ENCODE results near the gene EXOC6. TPM values are rescaled to one million over a fixed set of nuclear protein-coding genes. Genes with fewer than 3 reads are reported as not detected.
A peak's percentile ranks its signal among the peaks of the same experiment; 100 is the strongest.

Gene EXOC6
- total and polyA plus RNA-seq, 4 experiments from 2014 or later = 4.3 to 11.4 (median 10.9) TPM

- Mint-ChIP-seq H3K27ac (no peak overlapping the region), H3K9me3 (no peaks in the 10 kb centered on the region), H3K27me3 (no peaks in the 10 kb centered on the region), H3K4me1 (peaks cover 11 to 24% (median 13%) of the 10 kb centered on the region in 4 donors), H3K4me3 (no peak overlapping the region), H3K36me3 (peaks cover 4 to 5% of the 10 kb centered on the region in 2 donors)
- Histone ChIP-seq H3K9me3 (ENCODE audit: control insufficient read depth in 1 of 2, low read length in 2 of 2) (no peaks in the 10 kb centered on the region), H3K27ac (ENCODE audit: low read depth, low read length) (no peak overlapping the region), H3K27me3 (ENCODE audit: insufficient read depth, low read length) (no peaks in the 10 kb centered on the region), H3K4me3 (ENCODE audit: low read length in 2 of 2) (no peak overlapping the region), H3K36me3 (ENCODE audit: insufficient read depth, low read length) (no peaks in the 10 kb centered on the region), H3K4me1 (ENCODE audit: insufficient read depth, low read length) (no peaks in the 10 kb centered on the region)
- intact Hi-C loops (cut with micrococcal nuclease) = no loop called here
- DNase-seq = no peak
- CTCF ChIA-PET (ENCODE audit: partially characterized antibody) = interaction anchor here (1.7 to 2.8 kb wide), 2 partner anchors 12 to 48 kb away, joined by 4 to 9 read pairs; no protein-coding TSS in a partner anchor
- POLR2A ChIA-PET (ENCODE audit: partially characterized antibody) = no interaction called here
Measured at GRCh38 chr10:92891885-92892690, 43.8 kb downstream of the EXOC6 start.

- DNase-seq = no peak
- Mint-ChIP-seq H3K4me1 (peaks cover 11 to 23% (median 13%) of the 10 kb centered on the region in 4 donors), H3K4me3 (no peak overlapping the region), H3K36me3 (peaks cover 9 to 10% of the 10 kb centered on the region in 2 donors), H3K27ac (no peak overlapping the region), H3K27me3 (no peaks in the 10 kb centered on the region), H3K9me3 (no peaks in the 10 kb centered on the region)
- Histone ChIP-seq H3K9me3 (ENCODE audit: control insufficient read depth in 1 of 2, low read length in 2 of 2) (no peaks in the 10 kb centered on the region), H3K4me3 (ENCODE audit: low read length in 2 of 2) (no peak overlapping the region), H3K36me3 (ENCODE audit: insufficient read depth, low read length) (no peaks in the 10 kb centered on the region), H3K4me1 (ENCODE audit: insufficient read depth, low read length) (no peaks in the 10 kb centered on the region), H3K27ac (ENCODE audit: low read depth, low read length) (no peak overlapping the region), H3K27me3 (ENCODE audit: insufficient read depth, low read length) (no peaks in the 10 kb centered on the region)
- POLR2A ChIA-PET (ENCODE audit: partially characterized antibody) = no interaction called here
- intact Hi-C loops (cut with micrococcal nuclease) = no loop called here
- CTCF ChIA-PET (ENCODE audit: partially characterized antibody) = interaction anchor here (1.7 to 2.8 kb wide), 2 partner anchors 12 to 49 kb away, joined by 4 to 9 read pairs; no protein-coding TSS in a partner anchor
Measured at GRCh38 chr10:92892691-92893054, 44.4 kb downstream of the EXOC6 start.

DNA sequence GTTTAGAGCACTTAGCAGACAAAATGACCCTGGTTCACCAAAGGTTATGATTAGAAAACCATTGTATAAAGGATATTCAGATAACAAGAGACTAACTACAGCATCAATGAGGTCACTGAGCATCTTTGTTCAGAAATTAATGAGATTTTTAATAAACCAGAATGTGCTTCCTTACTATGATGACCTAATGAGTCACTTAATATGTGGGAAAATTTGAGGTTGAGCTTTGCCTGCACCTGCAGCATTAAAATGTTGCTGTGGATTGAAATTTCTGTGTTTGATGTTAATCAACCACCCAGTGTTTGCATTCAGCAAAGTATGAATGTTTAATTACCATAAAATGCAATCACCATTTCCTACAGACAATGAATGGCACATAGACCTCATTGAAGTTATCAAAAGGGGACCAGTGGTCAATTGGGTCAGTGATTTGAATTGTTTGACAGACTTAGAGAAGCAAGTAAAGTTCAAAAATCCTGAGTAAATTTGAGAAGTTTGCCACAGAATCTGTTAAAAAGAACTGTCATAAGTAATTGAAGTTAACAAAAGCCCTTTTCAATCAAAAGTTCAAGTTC, 45.8 kb downstream of the EXOC6 start:
- Histone ChIP-seq H3K36me3 (ENCODE audit: insufficient read depth, low read length) (no peaks in the 10 kb centered on the region), H3K27me3 (ENCODE audit: insufficient read depth, low read length) (no peaks in the 10 kb centered on the region), H3K9me3 (ENCODE audit: control insufficient read depth in 1 of 2, low read length in 2 of 2) (no peaks in the 10 kb centered on the region), H3K4me3 (ENCODE audit: low read length in 2 of 2) (no peak overlapping the region), H3K27ac (ENCODE audit: low read depth, low read length) (no peak overlapping the region), H3K4me1 (ENCODE audit: insufficient read depth, low read length) (no peaks in the 10 kb centered on the region)
- no peaks in the 10 kb centered on the region for H3K27me3 Mint-ChIP-seq
- ChIA-PET POLR2A (ENCODE audit: partially characterized antibody) (no interaction called here), CTCF (ENCODE audit: partially characterized antibody) (interaction anchor here (1.7 kb wide), 1 partner anchor 14 kb away, joined by 4 read pairs; no protein-coding TSS in a partner anchor)
- peaks cover 12 to 13% of the 10 kb centered on the region in 2 donors for H3K36me3 Mint-ChIP-seq
- intact Hi-C loops (cut with micrococcal nuclease) = no loop called here
- no peaks in the 10 kb centered on the region for H3K9me3 Mint-ChIP-seq
- peak overlapping the region in 1 of 7 donors; percentile 17 for H3K27ac Mint-ChIP-seq
- peaks cover 11 to 20% (median 12%) of the 10 kb centered on the region in 4 donors for H3K4me1 Mint-ChIP-seq
- no peak for DNase-seq
- H3K4me3 Mint-ChIP-seq = no peak overlapping the region

- H3K4me1 Mint-ChIP-seq = peaks cover 25 to 31% (median 27%) of the 10 kb centered on the region in 4 donors
- ChIA-PET CTCF (ENCODE audit: partially characterized antibody) (interaction anchor here (0.6 to 1.9 kb wide), 3 partner anchors 12 to 56 kb away, joined by 3 to 5 read pairs (median 4); no protein-coding TSS in a partner anchor), POLR2A (ENCODE audit: partially characterized antibody) (no interaction called here)
- H3K27ac Mint-ChIP-seq = no peak overlapping the region
- Histone ChIP-seq H3K27me3 (ENCODE audit: insufficient read depth, low read length) (no peaks in the 10 kb centered on the region), H3K27ac (ENCODE audit: low read depth, low read length) (no peak overlapping the region), H3K4me3 (ENCODE audit: low read length in 2 of 2) (no peak overlapping the region), H3K36me3 (ENCODE audit: insufficient read depth, low read length) (no peaks in the 10 kb centered on the region), H3K9me3 (ENCODE audit: control insufficient read depth in 1 of 2, low read length in 2 of 2) (no peaks in the 10 kb centered on the region), H3K4me1 (ENCODE audit: insufficient read depth, low read length) (peaks cover 20% of the 10 kb centered on the region)
- no peak overlapping the region for H3K4me3 Mint-ChIP-seq
- no peak for DNase-seq
- no peaks in the 10 kb centered on the region for H3K27me3 Mint-ChIP-seq
- H3K9me3 Mint-ChIP-seq = peaks cover 0 to 5% (median 0%) of the 10 kb centered on the region in 8 donors
- H3K36me3 Mint-ChIP-seq = peaks cover 12 to 14% of the 10 kb centered on the region in 2 donors
- intact Hi-C loops (cut with micrococcal nuclease) = no loop called here
Measured at GRCh38 chr10:92897916-92898315, 49.6 kb downstream of the EXOC6 start.

DNA sequence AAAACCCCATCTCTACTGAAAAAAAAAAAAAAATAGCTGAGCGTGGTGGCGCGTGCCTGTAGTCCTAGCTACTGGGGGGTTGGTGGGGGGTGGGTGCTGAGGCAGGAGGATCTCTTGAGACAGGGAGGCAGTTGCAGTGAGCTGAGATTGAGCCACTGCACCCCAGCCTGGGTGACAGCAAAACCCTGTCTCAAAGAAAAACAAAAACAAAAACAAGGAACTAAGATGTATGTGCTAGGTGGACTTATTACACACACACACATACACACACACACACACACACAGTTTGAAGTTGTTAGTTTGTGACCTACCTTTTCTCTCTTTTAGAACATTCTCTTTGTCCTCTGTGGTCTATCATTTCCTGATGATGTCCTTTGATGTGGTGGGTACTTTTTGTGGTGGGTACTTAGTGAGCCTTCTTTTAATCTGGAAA, 53.5 kb downstream of the EXOC6 start:
- H3K4me3 ChIP-seq (ENCODE audit: low read length in 2 of 2) = peak overlapping the region in 1 of 2 donors; percentile 56

GRCh38 chr10:92903633-92904032, 55.3 kb downstream of the EXOC6 start:
- no peaks in the 10 kb centered on the region for H3K9me3 ChIP-seq (ENCODE audit: control insufficient read depth in 1 of 2, low read length in 2 of 2)
- no peak overlapping the region for H3K27ac ChIP-seq (ENCODE audit: low read depth, low read length)
- H3K27me3 Mint-ChIP-seq = no peaks in the 10 kb centered on the region
- intact Hi-C loops (cut with micrococcal nuclease) = no loop called here
- no peak for DNase-seq
- H3K36me3 Mint-ChIP-seq = peaks cover 12 to 29% of the 10 kb centered on the region in 2 donors
- peaks cover 0 to 5% (median 0%) of the 10 kb centered on the region in 8 donors for H3K9me3 Mint-ChIP-seq
- H3K27ac Mint-ChIP-seq = no peak overlapping the region
- no peaks in the 10 kb centered on the region for H3K36me3 ChIP-seq (ENCODE audit: insufficient read depth, low read length)
- ChIA-PET CTCF (ENCODE audit: partially characterized antibody) (no interaction called here), POLR2A (ENCODE audit: partially characterized antibody) (no interaction called here)
- H3K4me3 Mint-ChIP-seq = peak overlapping the region in 1 of 8 donors; percentile 47
- no peak overlapping the region for H3K4me3 ChIP-seq (ENCODE audit: low read length in 2 of 2)
- H3K27me3 ChIP-seq (ENCODE audit: insufficient read depth, low read length) = no peaks in the 10 kb centered on the region
- peaks cover 15 to 22% (median 18%) of the 10 kb centered on the region in 4 donors for H3K4me1 Mint-ChIP-seq
- peaks cover 20% of the 10 kb centered on the region for H3K4me1 ChIP-seq (ENCODE audit: insufficient read depth, low read length)

More for the DNA sequence above, 53.5 kb downstream of the EXOC6 start:
- Histone ChIP-seq H3K4me1 (ENCODE audit: insufficient read depth, low read length) (peaks cover 20% of the 10 kb centered on the region), H3K9me3 (ENCODE audit: control insufficient read depth in 1 of 2, low read length in 2 of 2) (no peaks in the 10 kb centered on the region), H3K36me3 (ENCODE audit: insufficient read depth, low read length) (no peaks in the 10 kb centered on the region), H3K27me3 (ENCODE audit: insufficient read depth, low read length) (no peaks in the 10 kb centered on the region), H3K27ac (ENCODE audit: low read depth, low read length) (no peak overlapping the region)
- Mint-ChIP-seq H3K4me1 (peaks cover 15 to 22% (median 18%) of the 10 kb centered on the region in 4 donors), H3K4me3 (peak overlapping the region; percentile 78 to 94 (median 88)), H3K27ac (peak overlapping the region; percentile 85 to 97 (median 91)), H3K9me3 (peaks cover 0 to 5% (median 0%) of the 10 kb centered on the region in 8 donors), H3K27me3 (no peaks in the 10 kb centered on the region), H3K36me3 (peaks cover 14 to 27% of the 10 kb centered on the region in 2 donors)
- ChIA-PET POLR2A (ENCODE audit: partially characterized antibody) (interaction anchor here (0.6 to 0.7 kb wide), 3 partner anchors 19 to 85 kb away, joined by 3 to 4 read pairs (median 3); no protein-coding TSS in a partner anchor), CTCF (ENCODE audit: partially characterized antibody) (interaction anchor here (0.6 to 1.8 kb wide), 7 partner anchors 12 to 777 kb away, joined by 3 to 8 read pairs (median 4); no protein-coding TSS in a partner anchor)
- peak; percentile 79 to 88 (median 83) for DNase-seq
- intact Hi-C loops (cut with micrococcal nuclease) = no loop called here

DNA sequence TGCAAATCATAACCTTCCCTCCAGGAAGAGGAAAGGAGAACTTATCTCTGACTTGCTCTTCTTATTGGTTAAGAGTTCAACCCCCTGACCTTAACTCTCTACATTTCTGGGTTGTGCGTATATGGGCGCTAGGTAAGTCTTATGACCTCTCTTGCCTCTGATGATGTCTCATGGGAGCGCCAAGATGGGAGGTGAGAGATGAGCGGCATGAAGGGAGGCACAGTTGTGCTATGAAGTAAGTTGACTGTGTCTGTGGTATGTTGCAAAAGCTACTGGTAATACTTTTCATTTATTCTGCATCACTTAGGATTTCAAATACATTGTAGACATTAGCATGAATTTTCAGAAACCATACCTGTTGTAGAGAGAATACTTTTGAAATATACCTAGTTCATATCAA, 59.0 kb downstream of the EXOC6 start:
- H3K27me3 ChIP-seq (ENCODE audit: insufficient read depth, low read length) = no peaks in the 10 kb centered on the region
- peaks cover 5 to 12% (median 5%) of the 10 kb centered on the region in 4 donors for H3K4me1 Mint-ChIP-seq
- no peaks in the 10 kb centered on the region for H3K36me3 ChIP-seq (ENCODE audit: insufficient read depth, low read length)
- no peak for DNase-seq
- H3K27me3 Mint-ChIP-seq = no peaks in the 10 kb centered on the region
- peaks cover 19 to 36% of the 10 kb centered on the region in 2 donors for H3K36me3 Mint-ChIP-seq
- H3K9me3 ChIP-seq (ENCODE audit: control insufficient read depth in 1 of 2, low read length in 2 of 2) = no peaks in the 10 kb centered on the region
- intact Hi-C loops (cut with micrococcal nuclease) = no loop called here
- no peaks in the 10 kb centered on the region for H3K9me3 Mint-ChIP-seq
- no peak overlapping the region for H3K4me3 Mint-ChIP-seq
- no peak overlapping the region for H3K27ac ChIP-seq (ENCODE audit: low read depth, low read length)
- H3K4me1 ChIP-seq (ENCODE audit: insufficient read depth, low read length) = peaks cover 6% of the 10 kb centered on the region
- no peak overlapping the region for H3K27ac Mint-ChIP-seq
- no peak overlapping the region for H3K4me3 ChIP-seq (ENCODE audit: low read length in 2 of 2)
- ChIA-PET CTCF (ENCODE audit: partially characterized antibody) (interaction anchor here (0.6 kb wide), 1 partner anchor 605 kb away, joined by 3 read pairs; no protein-coding TSS in a partner anchor), POLR2A (ENCODE audit: partially characterized antibody) (no interaction called here)
